HepG2 (cell line): ENCODE data around the gene STK11. TPM values are rescaled to one million over a fixed set of nuclear protein-coding genes. Genes with fewer than 3 reads are reported as not detected.

ENCODE experiments used
- AGO1 ChIP-seq: fragments of 200-400 bp; formaldehyde crosslinking; IDR thresholded peaks from 2 replicates; pipeline ENCODE4 v1.6.1; 2017; ENCODE audit warnings: mild to moderate bottlenecking, low read depth, low read length, moderate library complexity; ENCODE audit not compliant: poor library complexity, severe bottlenecking
- ATF7-NPFF ChIP-seq: sonication (generic); formaldehyde crosslinking; IDR thresholded peaks from 2 replicates; pipeline ENCODE4 v1.8.1; 2023; ENCODE audit warnings: mild to moderate bottlenecking, low read depth, missing genetic modification reagents, moderate library complexity
- CREB1 ChIP-seq, 2 experiments: fragments of 450-650 bp in 1 of 2; IDR thresholded peaks; 2 replicates each; pipeline ENCODE4 v1.6.1; 2016 to 2017; ENCODE audit warnings: control low read depth in 1 of 2, mild to moderate bottlenecking in 1 of 2, missing compliant biosample characterization in 1 of 2, missing genetic modification characterization in 1 of 2
- HOXD1 ChIP-seq: sonication (generic); formaldehyde crosslinking; IDR thresholded peaks from 2 replicates; pipeline ENCODE4 v1.5.0; 2020; ENCODE audit warnings: missing genetic modification reagents
- ISX ChIP-seq: sonication (generic); formaldehyde crosslinking; conservative IDR thresholded peaks from 2 replicates; pipeline ENCODE4 v1.5.0; 2020; ENCODE audit warnings: missing genetic modification reagents
- MEF2D ChIP-seq: sonication (generic); formaldehyde crosslinking; IDR thresholded peaks from 2 replicates; pipeline ENCODE4 v1.5.1; 2020; ENCODE audit warnings: mild to moderate bottlenecking, missing genetic modification reagents
- MEIS1 ChIP-seq: sonication (generic); formaldehyde crosslinking; IDR thresholded peaks from 2 replicates; pipeline ENCODE4 v1.9.0; 2021; ENCODE audit warnings: mild to moderate bottlenecking, missing genetic modification reagents, moderate library complexity, borderline replicate concordance
- NRL ChIP-seq: sonication (generic); formaldehyde crosslinking; IDR thresholded peaks from 2 replicates; pipeline ENCODE4 v1.5.0; 2020; ENCODE audit warnings: missing genetic modification reagents, mild to moderate bottlenecking, moderate library complexity, borderline replicate concordance
- POLR2A ChIP-seq, 2 experiments: IDR thresholded peaks; 2 replicates each; pipeline ENCODE4 v1.6.1; 2011; ENCODE audit warnings: low read depth in 2 of 2, low read length in 2 of 2, mild to moderate bottlenecking in 1 of 2, moderate library complexity in 1 of 2; ENCODE audit not compliant: insufficient read depth in 1 of 2
- SMARCC2 ChIP-seq: fragments of 450-650 bp; IDR thresholded peaks from 2 replicates; pipeline ENCODE4 v1.6.1; 2017; ENCODE audit warnings: antibody characterized with exemption, mild to moderate bottlenecking
- SP1 ChIP-seq, 2 experiments: fragments of 450-650 bp in 1 of 2; sonication (generic) in 1 of 2; formaldehyde crosslinking in 1 of 2; IDR thresholded peaks; 2 replicates each; pipeline versions ENCODE4 v1.4.0 to v1.6.1; 2016 to 2020; ENCODE audit warnings: missing genetic modification reagents in 1 of 2
- ZHX2 ChIP-seq, 2 experiments: sonication (generic) in 1 of 2; formaldehyde crosslinking in 1 of 2; IDR thresholded peaks; 2 replicates each; pipeline versions ENCODE4 v1.6.1 to v1.9.0; 2014 to 2022; ENCODE audit warnings: antibody characterized with exemption in 1 of 2, borderline replicate concordance in 1 of 2, inconsistent platforms in 1 of 2, low read depth in 1 of 2, missing genetic modification reagents in 1 of 2
- ZIK1 ChIP-seq: sonication (generic); formaldehyde crosslinking; IDR thresholded peaks from 2 replicates; pipeline ENCODE4 v1.5.0; 2020; ENCODE audit warnings: mild to moderate bottlenecking, low read depth, missing genetic modification reagents, borderline replicate concordance
- ZNF335 ChIP-seq: sonication (generic); formaldehyde crosslinking; IDR thresholded peaks from 2 replicates; pipeline ENCODE4 v1.4.0; 2020; ENCODE audit warnings: missing genetic modification reagents
- ZNF343 ChIP-seq: sonication (generic); formaldehyde crosslinking; IDR thresholded peaks from 2 replicates; pipeline ENCODE4 v1.4.0; 2020; ENCODE audit warnings: mild to moderate bottlenecking, missing genetic modification reagents
- ZNF660 ChIP-seq: sonication (generic); formaldehyde crosslinking; IDR thresholded peaks from 2 replicates; pipeline ENCODE4 v1.5.1; 2020; ENCODE audit warnings: mild to moderate bottlenecking, low read depth, missing genetic modification reagents, borderline replicate concordance
- polyA plus RNA-seq, 8 experiments: library from polyadenylated mRNA; depleted of rRNA in 3 of 8; stranded (reverse) in 7 of 8; unstranded in 1 of 8; fragments of >200 nt; fragmentation: Illumina TruSeq in 4 of 8; extraction: Trizol in 4 of 8; gene quantifications; 2 replicates each; pipeline versions ENCODE4 v1.2.1 to v1.2.3, GENCODE V29; 2011 to 2016; ENCODE audit warnings: low read depth in 4 of 8, missing spikeins in 1 of 8, mixed read lengths in 1 of 8; ENCODE audit not compliant: insufficient read depth in 1 of 8
- total RNA-seq, 5 experiments: library from RNA; depleted of rRNA; stranded (reverse); fragments of >200 nt; fragmentation: Illumina TruSeq; extraction: Trizol; gene quantifications; 2 replicates each; pipeline ENCODE4 v1.2.3, GENCODE V29; 2016; ENCODE audit warnings: low read depth in 1 of 5
- TF ChIP-seq, protein P1 (sequence below): sonication (generic); formaldehyde crosslinking; IDR thresholded peaks from 2 replicates; pipeline ENCODE4 v1.4.0; 2020; ENCODE audit warnings: missing genetic modification reagents, borderline replicate concordance

The STK11 gene
- total and polyA plus RNA-seq, 2 of the 13 experiments (the other 11 are each of a cell fraction or from before 2014, with no cell fraction given), result 27.5 to 43.6 TPM

DNA sequence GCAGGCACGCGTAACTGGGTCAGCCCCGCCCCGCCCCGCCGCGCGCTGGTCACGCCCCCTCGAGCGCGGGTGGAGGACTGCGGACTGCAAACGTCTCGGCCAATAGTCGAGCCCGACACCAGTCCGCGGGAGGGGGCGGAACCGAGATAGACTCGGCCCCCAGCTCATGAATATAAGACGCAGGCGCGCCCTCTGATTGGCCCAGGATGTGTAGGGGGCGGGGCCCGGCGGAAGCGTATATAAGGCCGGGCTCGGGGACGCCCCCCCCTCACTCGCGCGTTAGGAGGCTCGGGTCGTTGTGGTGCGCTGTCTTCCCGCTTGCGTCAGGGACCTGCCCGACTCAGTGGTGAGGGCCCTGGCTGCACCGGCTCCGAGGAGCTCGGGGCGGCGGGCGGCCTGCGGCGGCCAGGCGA lies 63.5 kb downstream of the STK11 start, which contains the start of gene CIRBP (continued):
- TF ChIP-seq SP1 (IDR thresholded peaks at IDR 0.05) (peak; percentile 77), SP1 (CRISPR knock-in tag; IDR thresholded peaks at IDR 0.05) (peak; percentile 95), POLR2A (IDR thresholded peaks at IDR 0.05; ENCODE audit: insufficient read depth in 1 of 2, low read depth in 2 of 2, low read length in 2 of 2) (peak in 1 of 2 experiments; percentile 96; a peak in 2 of 4 replicates), SMARCC2 (no peak), AGO1 (peak; percentile 80), ZNF660 (CRISPR knock-in tag) (no peak), CREB1 (IDR thresholded peaks at IDR 0.05) (peak; percentile 57; the same call in 1 of the 2 replicates), CREB1 (CRISPR knock-in tag; IDR thresholded peaks at IDR 0.05) (no peak), HOXD1 (peak; percentile 33; the same call in 1 of the 2 replicates), MEIS1 (CRISPR knock-in tag) (peak; percentile 20; the same call in 1 of the 2 replicates), ZHX2 (IDR thresholded peaks at IDR 0.05; ENCODE audit: low read depth) (no peak), ZHX2 (CRISPR knock-in tag; IDR thresholded peaks at IDR 0.05; ENCODE audit: borderline replicate concordance) (no peak), ISX (peak; percentile 73; the same call in 1 of the 2 replicates), MEF2D (no peak), ZNF335 (CRISPR knock-in tag) (0 out of 2 replicates have a peak, but pooled peaks have one; percentile 38), ATF7-NPFF (CRISPR knock-in tag) (peak; percentile 64; the same call in 1 of the 2 replicates), ZIK1 (CRISPR knock-in tag) (peak; percentile 76; the same call in 1 of the 2 replicates), ZNF343 (CRISPR knock-in tag) (0 out of 2 replicates have a peak, but pooled peaks have one; percentile 18), NRL (CRISPR knock-in tag) (0 out of 2 replicates have a peak, but pooled peaks have one; percentile 29)
- TF ChIP-seq, protein P1, sequence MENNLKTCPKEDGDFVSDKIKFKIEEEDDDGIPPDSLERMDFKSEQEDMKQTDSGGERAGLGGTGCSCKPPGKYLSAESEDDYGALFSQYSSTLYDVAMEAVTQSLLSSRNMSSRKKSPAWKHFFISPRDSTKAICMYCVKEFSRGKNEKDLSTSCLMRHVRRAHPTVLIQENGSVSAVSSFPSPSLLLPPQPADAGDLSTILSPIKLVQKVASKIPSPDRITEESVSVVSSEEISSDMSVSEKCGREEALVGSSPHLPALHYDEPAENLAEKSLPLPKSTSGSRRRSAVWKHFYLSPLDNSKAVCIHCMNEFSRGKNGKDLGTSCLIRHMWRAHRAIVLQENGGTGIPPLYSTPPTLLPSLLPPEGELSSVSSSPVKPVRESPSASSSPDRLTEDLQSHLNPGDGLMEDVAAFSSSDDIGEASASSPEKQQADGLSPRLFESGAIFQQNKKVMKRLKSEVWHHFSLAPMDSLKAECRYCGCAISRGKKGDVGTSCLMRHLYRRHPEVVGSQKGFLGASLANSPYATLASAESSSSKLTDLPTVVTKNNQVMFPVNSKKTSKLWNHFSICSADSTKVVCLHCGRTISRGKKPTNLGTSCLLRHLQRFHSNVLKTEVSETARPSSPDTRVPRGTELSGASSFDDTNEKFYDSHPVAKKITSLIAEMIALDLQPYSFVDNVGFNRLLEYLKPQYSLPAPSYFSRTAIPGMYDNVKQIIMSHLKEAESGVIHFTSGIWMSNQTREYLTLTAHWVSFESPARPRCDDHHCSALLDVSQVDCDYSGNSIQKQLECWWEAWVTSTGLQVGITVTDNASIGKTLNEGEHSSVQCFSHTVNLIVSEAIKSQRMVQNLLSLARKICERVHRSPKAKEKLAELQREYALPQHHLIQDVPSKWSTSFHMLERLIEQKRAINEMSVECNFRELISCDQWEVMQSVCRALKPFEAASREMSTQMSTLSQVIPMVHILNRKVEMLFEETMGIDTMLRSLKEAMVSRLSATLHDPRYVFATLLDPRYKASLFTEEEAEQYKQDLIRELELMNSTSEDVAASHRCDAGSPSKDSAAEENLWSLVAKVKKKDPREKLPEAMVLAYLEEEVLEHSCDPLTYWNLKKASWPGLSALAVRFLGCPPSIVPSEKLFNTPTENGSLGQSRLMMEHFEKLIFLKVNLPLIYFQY (CRISPR knock-in tag), result peak; percentile 79
